Lower leg skin (tissue), 3 donors: ENCODE data around the gene HEATR5A.

Experiments used
- CTCF ChIP-seq, 3 donors: fragments of 450-650 bp; IDR thresholded peaks; one replicate each; pipeline ENCODE4 v1.5.1; 2016; ENCODE audit warnings: antibody characterized with exemption in 3 of 3, mild to moderate bottlenecking in 3 of 3, moderate library complexity in 2 of 3
- POLR2A ChIP-seq, 2 donors: fragments of 450-650 bp; IDR thresholded peaks; one replicate each; pipeline ENCODE4 v1.6.1; 2016 to 2017; ENCODE audit warnings: antibody characterized with exemption in 2 of 2, mild to moderate bottlenecking in 1 of 2, moderate library complexity in 1 of 2

DNA sequence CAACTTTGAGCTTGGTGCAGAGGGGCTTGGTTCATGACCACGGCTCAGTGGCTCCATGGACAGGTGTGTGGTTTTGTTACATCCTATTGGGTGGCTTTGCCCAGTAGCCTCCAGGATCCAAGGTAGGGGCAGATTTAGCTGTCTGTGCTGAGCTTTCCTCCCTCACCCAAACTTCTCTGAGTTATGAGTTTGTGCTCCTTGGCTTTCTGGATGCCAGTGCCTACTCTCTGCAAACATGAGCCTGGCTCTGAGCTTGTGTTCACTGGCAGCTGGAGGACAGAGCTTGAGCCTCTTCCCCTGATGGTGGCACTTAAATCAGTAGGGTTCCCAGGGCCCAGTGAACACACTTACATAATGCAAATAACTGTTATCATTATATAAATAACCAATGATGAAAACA lies 167.5 kb downstream of the HEATR5A start:
- TF ChIP-seq POLR2A (IDR thresholded peaks at IDR 0.05) (no peak), CTCF (IDR thresholded peaks at IDR 0.05) (no peak)
